ENCODE data around the gene KIF1A. TPM values are rescaled to one million over a fixed set of nuclear protein-coding genes. Genes with fewer than 3 reads are reported as not detected.

The KIF1A gene
- total and polyA plus RNA-seq, 2 of the 13 experiments (the other 11 are each of a cell fraction or from before 2014, with no cell fraction given), result 0.01 TPM; not detected in 1

GRCh38 chr2:240856151-240856980 lies 36.3 kb upstream of the KIF1A start (continued):
- TF ChIP-seq KMT2B (CRISPR knock-in tag; IDR thresholded peaks at IDR 0.05) (no peak; the same call in 1 of the 2 replicates), ZNF441 (CRISPR knock-in tag; IDR thresholded peaks at IDR 0.05; ENCODE audit: borderline replicate concordance) (no peak), LRRFIP1 (CRISPR knock-in tag; conservative IDR thresholded peaks at IDR 0.05) (no peak), ISL2 (CRISPR knock-in tag; IDR thresholded peaks at IDR 0.05) (no peak), SALL1 (CRISPR knock-in tag; IDR thresholded peaks at IDR 0.05) (peak; percentile 76), PAXIP1 (CRISPR knock-in tag; conservative IDR thresholded peaks at IDR 0.05) (no peak), ATF2 (CRISPR knock-in tag; IDR thresholded peaks at IDR 0.05) (no peak), ZNF790 (CRISPR knock-in tag; IDR thresholded peaks at IDR 0.05; ENCODE audit: borderline replicate concordance) (no peak), NFIC (IDR thresholded peaks at IDR 0.05; ENCODE audit: low read length) (no peak), MEIS1 (CRISPR knock-in tag; IDR thresholded peaks at IDR 0.05; ENCODE audit: borderline replicate concordance) (peak; percentile 62; the same call in 1 of the 2 replicates), ZNF816 (CRISPR knock-in tag; IDR thresholded peaks at IDR 0.05; ENCODE audit: borderline replicate concordance) (no peak), NR2F6 (IDR thresholded peaks at IDR 0.05) (peak; percentile 69; the same call in 1 of the 2 replicates), NR2F6 (CRISPR knock-in tag; IDR thresholded peaks at IDR 0.05) (peak; percentile 77), ZZZ3 (CRISPR knock-in tag; IDR thresholded peaks at IDR 0.05; ENCODE audit: borderline replicate concordance) (peak; percentile 85; the same call in 1 of the 2 replicates), RXRA (CRISPR knock-in tag; IDR thresholded peaks at IDR 0.05) (0 out of 2 replicates have a peak, but pooled peaks have one; percentile 45), RBFOX2 (IDR thresholded peaks at IDR 0.05; ENCODE audit: low read depth, low read length) (no peak), ZNF782 (CRISPR knock-in tag; IDR thresholded peaks at IDR 0.05; ENCODE audit: borderline replicate concordance) (peak; percentile 94; the same call in 1 of the 2 replicates)
